AG09319 (cell line): ENCODE data around the gene CACNA1E.

Experiments
- DNase-seq: peaks from one replicate; pipeline ENCODE4 v3.0.0-alpha.2; 2010; ENCODE audit warnings: low read depth; ENCODE audit errors: extremely low read depth
- CTCF ChIP-seq: IDR thresholded peaks from 2 replicates; pipeline ENCODE4 v1.5.1; 2011; ENCODE audit warnings: low read depth, mild to moderate bottlenecking, inconsistent platforms, low read length, moderate library complexity

CACNA1E gene

GRCh38 chr1:181789395-181789794 lies 306.1 kb downstream of the CACNA1E start:
- DNase-seq = no peak
- no peak for TF ChIP-seq CTCF

- DNase-seq = no peak
- TF ChIP-seq CTCF = no peak
These were observed 308.4 kb downstream of the CACNA1E start for GRCh38 chr1:181791721-181792120.

- DNase-seq = no peak
- no peak for TF ChIP-seq CTCF
These were observed 310.5 kb downstream of the CACNA1E start for GRCh38 chr1:181793831-181794230.

- no peak for TF ChIP-seq CTCF
- no peak for DNase-seq
These were observed 311.0 kb downstream of the CACNA1E start for GRCh38 chr1:181794332-181794731.

- no peak for TF ChIP-seq CTCF
These were observed 315.0 kb downstream of the CACNA1E start for GRCh38 chr1:181798191-181798926.

GRCh38 chr1:181801617-181802016 lies 318.3 kb downstream of the CACNA1E start:
- no peak for DNase-seq
- no peak for TF ChIP-seq CTCF

More at GRCh38 chr1:181798191-181798926, 315.0 kb downstream of the CACNA1E start:
- DNase-seq = no peak

GRCh38 chr1:181802466-181802865 lies 319.1 kb downstream of the CACNA1E start:
- no peak for TF ChIP-seq CTCF
- no peak for DNase-seq
